Colon (tissue), 2 donors: Measurements from ENCODE around the gene TMEM232.
"Not testable (repeated sequence)": the region's sequence is repeated elsewhere in the genome, so short reads cannot be mapped to it uniquely, and the experiment has no call there.

ENCODE experiments used
- FAIRE-seq: peaks from 2 replicates; lab custom pipeline; 2012; peaks lifted over from hg19 to GRCh38; lab: Jason Lieb, UNC
- donor health status: control.
- donor health status: control.

TMEM232 gene

GRCh38 chr5:110625376-110625999 lies 101.0 kb downstream of the TMEM232 start:
- peak; percentile 51 for FAIRE-seq

- no peak for FAIRE-seq
Observed at GRCh38 chr5:110623874-110624273, 102.6 kb downstream of the TMEM232 start.

- FAIRE-seq = no peak
Observed at GRCh38 chr5:110618941-110619340, 107.5 kb downstream of the TMEM232 start.

- FAIRE-seq = no peak
Observed at GRCh38 chr5:110616009-110616408, 110.5 kb downstream of the TMEM232 start.

- no peak for FAIRE-seq
Observed at GRCh38 chr5:110612794-110613247, 113.7 kb downstream of the TMEM232 start.

- no peak for FAIRE-seq
Observed at GRCh38 chr5:110611817-110612216, 114.7 kb downstream of the TMEM232 start.

GRCh38 chr5:110594866-110595265 lies 131.6 kb downstream of the TMEM232 start:
- no peak for FAIRE-seq

GRCh38 chr5:110590187-110590586 lies 136.3 kb downstream of the TMEM232 start:
- no peak for FAIRE-seq

GRCh38 chr5:110588286-110588980 lies 138.0 kb downstream of the TMEM232 start:
- no peak for FAIRE-seq

- FAIRE-seq = no peak
Observed at GRCh38 chr5:110580625-110581024, 145.8 kb downstream of the TMEM232 start.

GRCh38 chr5:110572729-110573128 lies 153.7 kb downstream of the TMEM232 start:
- FAIRE-seq = no peak

GRCh38 chr5:110562191-110562590 lies 164.3 kb downstream of the TMEM232 start:
- no peak for FAIRE-seq

- no peak for FAIRE-seq
Observed at GRCh38 chr5:110561510-110561909, 165.0 kb downstream of the TMEM232 start.

- FAIRE-seq = no peak
Observed at GRCh38 chr5:110549301-110549700, 177.2 kb downstream of the TMEM232 start.

GRCh38 chr5:110548171-110548570 lies 178.3 kb downstream of the TMEM232 start:
- FAIRE-seq = peak; percentile 90

GRCh38 chr5:110547495-110547894 lies 179.0 kb downstream of the TMEM232 start:
- FAIRE-seq = no peak

- no peak for FAIRE-seq
Observed at GRCh38 chr5:110545716-110546115, 180.8 kb downstream of the TMEM232 start.

- no peak for FAIRE-seq
Observed at GRCh38 chr5:110544603-110545002, 181.9 kb downstream of the TMEM232 start.

GRCh38 chr5:110542949-110543348 lies 183.5 kb downstream of the TMEM232 start:
- FAIRE-seq = no peak

- no peak for FAIRE-seq
Observed at GRCh38 chr5:110536120-110537115, 190.1 kb downstream of the TMEM232 start.

GRCh38 chr5:110535146-110535545 lies 191.3 kb downstream of the TMEM232 start:
- FAIRE-seq = not testable (repeated sequence)

GRCh38 chr5:110525762-110526161 lies 200.7 kb downstream of the TMEM232 start:
- no peak for FAIRE-seq

- no peak for FAIRE-seq
Observed at GRCh38 chr5:110517396-110517795, 209.1 kb downstream of the TMEM232 start.
